Measurements from ENCODE around the gene MYL12A.

GRCh38 chr18:3221496-3221895, 26.1 kb upstream of the MYL12A start:
- no peak for TF ChIP-seq CTCF (IDR thresholded peaks at IDR 0.05)
- TF ChIP-seq POLR2A (IDR thresholded peaks at IDR 0.05) = no peak

All from thyroid gland (tissue), 4 donors.